NT2/D1 (cell line): Measurements from ENCODE around the gene GOPC.

Experiments used
- SUZ12 ChIP-seq: IDR thresholded peaks from 2 replicates; pipeline ENCODE4 v1.6.1; 2011; ENCODE audit not compliant: insufficient read length, insufficient read depth; ENCODE audit errors: extremely low read depth
- YY1 ChIP-seq: IDR thresholded peaks from 2 replicates; pipeline ENCODE4 v1.6.1; 2011; ENCODE audit not compliant: insufficient read length, insufficient read depth
- ZNF274 ChIP-seq: IDR thresholded peaks from 2 replicates; pipeline ENCODE4 v1.6.1; 2011; ENCODE audit warnings: mild to moderate bottlenecking, low read depth, low read length

DNA sequence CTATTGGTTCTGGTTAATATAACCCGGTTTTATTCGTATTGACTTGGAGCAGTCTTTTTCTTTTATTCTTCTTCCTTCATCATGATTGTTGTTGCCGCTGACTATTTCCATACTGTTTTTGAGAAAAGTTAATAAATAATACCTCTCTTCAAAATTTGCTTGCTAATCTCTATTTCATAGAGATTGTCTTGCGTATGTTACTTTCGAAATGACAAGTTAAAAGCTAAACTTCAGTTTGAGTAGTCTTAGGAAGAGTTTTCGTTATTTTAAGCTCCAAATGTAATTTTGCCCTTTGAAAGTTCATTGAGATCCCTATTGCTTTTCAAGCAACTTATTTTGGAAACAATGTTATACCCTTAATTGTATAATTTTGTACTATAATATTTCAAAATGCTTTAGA lies 83.4 kb downstream of the GOPC start:
- TF ChIP-seq YY1: no peak
- TF ChIP-seq SUZ12: no peak
- no peak for TF ChIP-seq ZNF274
